Liver (tissue), 9 donors: Measurements from ENCODE around the gene MTCH1. TPM values are rescaled to one million over a fixed set of nuclear protein-coding genes. Genes with fewer than 3 reads are reported as not detected.

Experiments
- DNase-seq: peaks from one replicate; pipeline ENCODE4 v3.0.0-alpha.2; 2017; ENCODE audit warnings: low spot score
- H3K27ac ChIP-seq, 2 donors: one replicate each; pipeline ENCODE4 v1.7.0; 2013; ENCODE audit warnings: inconsistent platforms in 2 of 2, low read length in 2 of 2, control low read depth in 1 of 2, low read depth in 1 of 2, mild to moderate bottlenecking in 1 of 2
- H3K27me3 ChIP-seq, 4 donors: one replicate each; pipeline versions ENCODE4 v1.6.1 to v1.7.0; 2013; ENCODE audit warnings: low read length in 3 of 4, inconsistent platforms in 1 of 4, mild to moderate bottlenecking in 1 of 4, moderate library complexity in 1 of 4; ENCODE audit not compliant: control insufficient read depth in 4 of 4, insufficient read depth in 4 of 4
- H3K36me3 ChIP-seq, 4 donors: one replicate each; pipeline versions ENCODE4 v1.6.1 to v1.7.0; 2013; ENCODE audit warnings: low read length in 3 of 4, mild to moderate bottlenecking in 3 of 4, low read depth in 1 of 4, moderate library complexity in 1 of 4; ENCODE audit not compliant: control insufficient read depth in 4 of 4, insufficient read depth in 3 of 4
- H3K4me1 ChIP-seq, 4 donors: one replicate each; pipeline versions ENCODE4 v1.6.1 to v1.7.0; 2013; ENCODE audit warnings: low read length in 3 of 4, mild to moderate bottlenecking in 3 of 4, moderate library complexity in 1 of 4; ENCODE audit not compliant: control insufficient read depth in 4 of 4, insufficient read depth in 4 of 4
- H3K4me3 ChIP-seq, 3 donors: one replicate each; pipeline versions ENCODE4 v1.6.1 to v1.7.0; 2013; ENCODE audit warnings: low read length in 3 of 3, control low read depth in 1 of 3, low read depth in 1 of 3, mild to moderate bottlenecking in 1 of 3
- H3K9ac ChIP-seq, 2 donors: one replicate each; pipeline ENCODE4 v1.7.0; 2013; ENCODE audit warnings: low read length in 2 of 2, mild to moderate bottlenecking in 2 of 2, moderate library complexity in 2 of 2, control low read depth in 1 of 2, low read depth in 1 of 2
- H3K9me3 ChIP-seq, 4 donors: one replicate each; pipeline versions ENCODE4 v1.6.1 to v1.7.0; 2013; ENCODE audit warnings: low read length in 3 of 4; ENCODE audit not compliant: control insufficient read depth in 4 of 4
- ATF3 ChIP-seq: IDR thresholded peaks from 2 replicates; pipeline ENCODE4 v1.6.1; 2016; ENCODE audit warnings: antibody characterized with exemption
- CTCF ChIP-seq: fragments of 150-350 bp; IDR thresholded peaks from 2 replicates; pipeline ENCODE4 v1.5.1; 2017; ENCODE audit warnings: improper control_type of control experiment, low read depth, low read length; ENCODE audit not compliant: missing input control
- EGR1 ChIP-seq, 2 donors: IDR thresholded peaks; 2 replicates each; pipeline ENCODE4 v1.6.1; 2016 to 2018; ENCODE audit warnings: antibody characterized with exemption in 2 of 2, low read depth in 2 of 2
- FOXA1 ChIP-seq: IDR thresholded peaks from 2 replicates; pipeline ENCODE4 v1.6.1; 2016; ENCODE audit warnings: antibody characterized with exemption
- FOXA2 ChIP-seq: IDR thresholded peaks from 2 replicates; pipeline ENCODE4 v1.6.1; 2016; ENCODE audit warnings: antibody characterized with exemption
- GABPA ChIP-seq, 2 donors: IDR thresholded peaks in 1 of 2; conservative IDR thresholded peaks in 1 of 2; 2 replicates each; pipeline ENCODE4 v1.6.1; 2016; ENCODE audit warnings: antibody characterized with exemption in 2 of 2, mild to moderate bottlenecking in 1 of 2, moderate library complexity in 1 of 2
- HNF4A ChIP-seq, 2 donors: conservative IDR thresholded peaks; 2 replicates each; pipeline ENCODE4 v1.6.1; 2016; ENCODE audit warnings: antibody characterized with exemption in 2 of 2, mild to moderate bottlenecking in 2 of 2
- HNF4G ChIP-seq: IDR thresholded peaks from 2 replicates; pipeline ENCODE4 v1.6.1; 2016; ENCODE audit warnings: antibody characterized with exemption
- JUND ChIP-seq, 2 donors: IDR thresholded peaks; 2 replicates each; pipeline ENCODE4 v1.6.1; 2016; ENCODE audit warnings: antibody characterized with exemption in 2 of 2
- MAX ChIP-seq: IDR thresholded peaks from 2 replicates; pipeline ENCODE4 v1.6.1; 2016; ENCODE audit warnings: antibody characterized with exemption
- NR2F2 ChIP-seq: IDR thresholded peaks from 2 replicates; pipeline ENCODE4 v1.6.1; 2016; ENCODE audit warnings: antibody characterized with exemption
- RAD21 ChIP-seq, 2 donors: IDR thresholded peaks; 2 replicates each; pipeline ENCODE4 v1.6.1; 2016; ENCODE audit warnings: antibody characterized with exemption in 2 of 2, mild to moderate bottlenecking in 2 of 2
- RXRA ChIP-seq, 2 donors: IDR thresholded peaks; 2 replicates each; pipeline ENCODE4 v1.6.1; 2017 to 2018; ENCODE audit warnings: antibody characterized with exemption in 2 of 2, mild to moderate bottlenecking in 1 of 2
- SP1 ChIP-seq: IDR thresholded peaks from 2 replicates; pipeline ENCODE4 v1.6.1; 2018; ENCODE audit warnings: antibody characterized with exemption, mild to moderate bottlenecking
- TAF1 ChIP-seq: conservative IDR thresholded peaks from 2 replicates; pipeline ENCODE4 v1.6.1; 2016; ENCODE audit warnings: antibody characterized with exemption, mild to moderate bottlenecking
- YY1 ChIP-seq: IDR thresholded peaks from 2 replicates; pipeline ENCODE4 v1.6.1; 2016; ENCODE audit warnings: antibody characterized with exemption, mild to moderate bottlenecking
- ZBTB33 ChIP-seq: IDR thresholded peaks from 2 replicates; pipeline ENCODE4 v1.6.1; 2016; ENCODE audit warnings: antibody characterized with exemption
- WGBS: extraction: QIAGEN DNeasy Blood & Tissue Kit; methylation state at CpG from one replicate; pipeline ENCODE4 v1.1.7; 2013; 5-methylcytosine and 5-hydroxymethylcytosine counted together
- polyA plus RNA-seq, 2 donors: library from polyadenylated mRNA; stranded (reverse) in 1 of 2; unstranded in 1 of 2; fragments of 200-250 nt in 1 of 2; fragments of >200 nt in 1 of 2; fragmentation: Nextera tagmentation in 1 of 2; extraction: Ambion mirVana in 1 of 2; gene quantifications; one replicate each; pipeline versions ENCODE4 v1.2.1 to v1.2.3, GENCODE V29; 2013 to 2015
- total RNA-seq, 2 donors: library from RNA; depleted of rRNA; stranded (reverse); fragments of >200 nt; gene quantifications; one replicate each; pipeline ENCODE4 v1.2.3, GENCODE V29; 2014
- donor health status: healthy.
- donor health status: healthy.
- donor health status: healthy.
- donor health status: healthy.
- donor health status: healthy.

The MTCH1 gene
- total and polyA plus RNA-seq, 4 donors: 61.5 to 79.6 (median 74.1) TPM

- Histone ChIP-seq H3K36me3 (peaks cover 0 to 24% (median 11%) of the 10 kb centered on the region in 4 donors), H3K9ac (no peak overlapping the region), H3K4me1 (no peaks in the 10 kb centered on the region), H3K4me3 (no peak overlapping the region), H3K27me3 (no peaks in the 10 kb centered on the region), H3K27ac (no peak overlapping the region), H3K9me3 (no peaks in the 10 kb centered on the region)
- no peak for DNase-seq
- no peak for TF ChIP-seq TAF1
- TF ChIP-seq ZBTB33: no peak
- no peak for TF ChIP-seq MAX
- TF ChIP-seq RXRA (IDR thresholded peaks at IDR 0.05): no peak
- TF ChIP-seq NR2F2: no peak
- TF ChIP-seq CTCF: no peak
- no peak for TF ChIP-seq EGR1 (IDR thresholded peaks at IDR 0.05; ENCODE audit: low read depth in 2 of 2)
- no peak for TF ChIP-seq FOXA1
- TF ChIP-seq GABPA (IDR thresholded peaks at IDR 0.05 in 1 of 2, conservative IDR thresholded peaks at IDR 0.05 in 1 of 2): no peak
- 83% methylated on average over 13 of the region's 13 CpGs for WGBS
These were observed 58.1 kb downstream of the MTCH1 start for GRCh38 chr6:36927691-36928546.

GRCh38 chr6:36926708-36927513 lies 59.1 kb downstream of the MTCH1 start:
- no peak overlapping the region for H3K27ac ChIP-seq
- no peak for DNase-seq
- H3K4me1 ChIP-seq: no peaks in the 10 kb centered on the region
- H3K27me3 ChIP-seq: no peaks in the 10 kb centered on the region
- peaks cover 0 to 24% (median 15%) of the 10 kb centered on the region in 4 donors for H3K36me3 ChIP-seq
- 91% methylated on average over 10 of the region's 10 CpGs for WGBS
- H3K9ac ChIP-seq: no peak overlapping the region
- no peak overlapping the region for H3K4me3 ChIP-seq
- H3K9me3 ChIP-seq: no peaks in the 10 kb centered on the region
- TF ChIP-seq MAX (no peak), TAF1 (no peak), YY1 (no peak), FOXA2 (no peak), SP1 (no peak), JUND (IDR thresholded peaks at IDR 0.05) (no peak), HNF4A (conservative IDR thresholded peaks at IDR 0.05) (no peak), GABPA (IDR thresholded peaks at IDR 0.05 in 1 of 2, conservative IDR thresholded peaks at IDR 0.05 in 1 of 2) (no peak), ZBTB33 (no peak), RAD21 (IDR thresholded peaks at IDR 0.05) (no peak), CTCF (no peak), NR2F2 (no peak), ATF3 (no peak), EGR1 (IDR thresholded peaks at IDR 0.05; ENCODE audit: low read depth in 2 of 2) (no peak), HNF4G (no peak), RXRA (IDR thresholded peaks at IDR 0.05) (no peak)
